ENCODE measurements around the gene LOXHD1.

The LOXHD1 gene

DNA sequence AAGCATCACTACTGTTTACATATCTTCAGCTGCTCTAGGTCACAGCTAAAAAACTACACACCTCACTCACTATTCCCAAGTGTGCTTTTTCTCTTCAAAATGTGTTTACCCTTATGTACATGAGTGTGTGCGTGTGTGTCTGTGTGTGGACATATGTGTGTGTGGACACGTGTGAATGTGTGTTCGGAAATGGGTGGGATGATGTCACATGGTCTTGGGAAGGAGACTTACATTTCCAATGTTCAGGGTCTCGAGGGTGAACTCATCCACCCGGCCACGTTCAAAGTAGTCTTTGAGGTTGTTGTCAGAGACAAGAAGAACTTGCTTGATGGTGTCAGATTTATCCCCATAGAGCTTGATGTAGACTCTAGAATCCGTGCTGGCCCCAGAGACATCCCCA is 87.8 kb downstream of the LOXHD1 start:
- DNase-seq (ENCODE audit: low read depth) = no peak
- no peak overlapping the region for H3K4me3 ChIP-seq (ENCODE audit: low read depth, low read length)
- TF ChIP-seq POLR2A (IDR thresholded peaks at IDR 0.05; ENCODE audit: extremely low read depth, insufficient read length) (no peak), MYC (IDR thresholded peaks at IDR 0.05; ENCODE audit: low read depth, low read length) (no peak)
- TF ChIP-seq, protein P1, sequence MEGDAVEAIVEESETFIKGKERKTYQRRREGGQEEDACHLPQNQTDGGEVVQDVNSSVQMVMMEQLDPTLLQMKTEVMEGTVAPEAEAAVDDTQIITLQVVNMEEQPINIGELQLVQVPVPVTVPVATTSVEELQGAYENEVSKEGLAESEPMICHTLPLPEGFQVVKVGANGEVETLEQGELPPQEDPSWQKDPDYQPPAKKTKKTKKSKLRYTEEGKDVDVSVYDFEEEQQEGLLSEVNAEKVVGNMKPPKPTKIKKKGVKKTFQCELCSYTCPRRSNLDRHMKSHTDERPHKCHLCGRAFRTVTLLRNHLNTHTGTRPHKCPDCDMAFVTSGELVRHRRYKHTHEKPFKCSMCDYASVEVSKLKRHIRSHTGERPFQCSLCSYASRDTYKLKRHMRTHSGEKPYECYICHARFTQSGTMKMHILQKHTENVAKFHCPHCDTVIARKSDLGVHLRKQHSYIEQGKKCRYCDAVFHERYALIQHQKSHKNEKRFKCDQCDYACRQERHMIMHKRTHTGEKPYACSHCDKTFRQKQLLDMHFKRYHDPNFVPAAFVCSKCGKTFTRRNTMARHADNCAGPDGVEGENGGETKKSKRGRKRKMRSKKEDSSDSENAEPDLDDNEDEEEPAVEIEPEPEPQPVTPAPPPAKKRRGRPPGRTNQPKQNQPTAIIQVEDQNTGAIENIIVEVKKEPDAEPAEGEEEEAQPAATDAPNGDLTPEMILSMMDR (IDR thresholded peaks at IDR 0.05; ENCODE audit: low read depth, low read length) = no peak
- TF ChIP-seq, protein P2, sequence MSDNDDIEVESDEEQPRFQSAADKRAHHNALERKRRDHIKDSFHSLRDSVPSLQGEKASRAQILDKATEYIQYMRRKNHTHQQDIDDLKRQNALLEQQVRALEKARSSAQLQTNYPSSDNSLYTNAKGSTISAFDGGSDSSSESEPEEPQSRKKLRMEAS (IDR thresholded peaks at IDR 0.05; ENCODE audit: low read depth, low read length) = no peak

DNA sequence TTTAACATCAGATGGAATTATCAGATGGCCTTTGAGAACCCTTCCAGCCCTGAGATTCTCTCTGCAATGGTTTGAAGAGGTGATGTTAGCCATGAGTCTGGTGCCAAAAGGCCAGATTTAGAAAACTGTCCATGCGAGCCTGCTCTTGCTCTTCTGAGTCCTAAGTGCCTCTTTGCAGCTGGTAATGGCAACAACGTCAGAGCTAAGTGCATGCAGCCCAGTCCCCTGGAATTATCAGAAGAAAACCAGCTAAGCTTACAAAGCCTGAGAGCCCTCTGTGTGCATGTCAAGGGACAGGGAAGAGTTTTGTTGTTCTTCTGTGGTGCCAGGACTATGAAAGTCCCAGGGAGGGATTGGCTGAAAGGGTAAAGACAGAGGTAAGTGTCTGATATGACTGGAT is 89.8 kb downstream of the LOXHD1 start:
- H3K4me3 ChIP-seq (ENCODE audit: low read depth, low read length) = no peak overlapping the region
- no peak for DNase-seq (ENCODE audit: low read depth)
- TF ChIP-seq MYC (IDR thresholded peaks at IDR 0.05; ENCODE audit: low read depth, low read length) (no peak), POLR2A (IDR thresholded peaks at IDR 0.05; ENCODE audit: extremely low read depth, insufficient read length) (no peak)
- TF ChIP-seq, protein P1 (IDR thresholded peaks at IDR 0.05; ENCODE audit: low read depth, low read length) = no peak
- TF ChIP-seq, protein P2 (IDR thresholded peaks at IDR 0.05; ENCODE audit: low read depth, low read length) = no peak

DNA sequence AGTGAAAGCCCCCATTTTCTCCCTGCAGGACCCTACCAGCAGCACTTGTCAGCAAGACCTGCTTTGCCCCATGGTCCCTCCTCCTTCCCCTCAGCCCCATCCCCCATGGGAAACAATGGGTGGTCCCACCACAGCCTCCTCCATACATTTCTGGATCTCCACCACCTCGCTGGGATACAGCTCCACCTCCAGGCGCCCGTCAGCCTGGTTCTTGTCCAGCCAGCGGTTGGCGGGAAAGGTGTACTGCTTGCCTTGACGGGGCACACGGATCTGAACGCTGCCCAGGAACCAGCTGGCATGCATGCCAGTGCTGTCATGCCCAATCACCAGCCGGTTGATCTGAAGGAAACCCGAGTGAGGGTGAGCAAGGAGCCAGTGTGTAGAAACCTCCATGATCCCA is 90.9 kb downstream of the LOXHD1 start:
- DNase-seq (ENCODE audit: low read depth) = no peak
- TF ChIP-seq, protein P2 (IDR thresholded peaks at IDR 0.05; ENCODE audit: low read depth, low read length) = no peak
- TF ChIP-seq, protein P1 (IDR thresholded peaks at IDR 0.05; ENCODE audit: low read depth, low read length) = no peak
- TF ChIP-seq POLR2A (IDR thresholded peaks at IDR 0.05; ENCODE audit: extremely low read depth, insufficient read length) = no peak
- no peak overlapping the region for H3K4me3 ChIP-seq (ENCODE audit: low read depth, low read length)

DNA sequence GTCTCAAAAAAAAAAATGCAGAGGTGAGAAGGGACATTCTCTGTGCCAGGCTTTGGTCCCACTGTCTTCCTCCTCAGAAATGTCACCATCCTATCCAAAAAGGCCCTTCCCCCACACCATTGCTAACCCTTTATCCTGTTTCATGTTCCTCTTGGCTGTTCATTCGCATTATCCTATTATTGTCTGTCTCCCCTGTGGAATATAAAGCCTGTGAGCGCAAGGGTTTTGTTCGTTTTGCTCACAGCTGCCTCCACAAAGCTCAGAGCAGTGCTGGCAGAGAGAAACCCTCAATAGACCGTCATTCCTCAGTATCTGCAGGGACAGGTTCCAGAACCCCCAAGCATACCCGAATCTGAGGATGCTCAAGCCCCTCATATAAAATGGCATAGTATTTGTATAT is 91.8 kb downstream of the LOXHD1 start:
- no peak overlapping the region for H3K4me3 ChIP-seq (ENCODE audit: low read depth, low read length)
- TF ChIP-seq MYC (IDR thresholded peaks at IDR 0.05; ENCODE audit: low read depth, low read length) (no peak), POLR2A (IDR thresholded peaks at IDR 0.05; ENCODE audit: extremely low read depth, insufficient read length) (no peak)
- TF ChIP-seq, protein P1 (IDR thresholded peaks at IDR 0.05; ENCODE audit: low read depth, low read length) = no peak
- TF ChIP-seq, protein P2 (IDR thresholded peaks at IDR 0.05; ENCODE audit: low read depth, low read length) = no peak
- DNase-seq (ENCODE audit: low read depth) = no peak

DNA sequence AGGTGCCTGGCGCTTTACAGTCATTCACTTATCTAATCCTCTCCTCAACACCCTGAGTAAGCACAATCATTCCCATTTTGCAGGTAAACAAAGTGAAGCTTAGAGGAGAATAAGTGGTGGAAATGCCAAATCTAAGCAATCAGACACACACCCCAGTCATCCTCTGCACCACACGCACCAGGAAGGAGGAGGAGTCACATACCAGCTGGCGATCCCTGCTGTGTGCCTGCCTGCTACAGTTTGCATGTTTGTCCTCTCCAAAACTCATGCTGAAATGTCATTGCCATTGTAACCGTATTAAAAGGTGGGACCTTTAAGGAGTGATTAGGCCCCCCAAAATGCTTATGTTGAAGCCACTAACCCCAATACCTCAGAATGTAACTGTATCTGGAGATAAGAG is 93.7 kb downstream of the LOXHD1 start:
- H3K4me3 ChIP-seq (ENCODE audit: low read depth, low read length) = no peak overlapping the region
- DNase-seq (ENCODE audit: low read depth) = no peak
- TF ChIP-seq POLR2A (IDR thresholded peaks at IDR 0.05; ENCODE audit: extremely low read depth, insufficient read length) (no peak), MYC (IDR thresholded peaks at IDR 0.05; ENCODE audit: low read depth, low read length) (no peak)
- TF ChIP-seq, protein P1 (IDR thresholded peaks at IDR 0.05; ENCODE audit: low read depth, low read length) = no peak
- TF ChIP-seq, protein P2 (IDR thresholded peaks at IDR 0.05; ENCODE audit: low read depth, low read length) = no peak
